ENCODE measurements around the gene IQSEC1. TPM values are rescaled to one million over a fixed set of nuclear protein-coding genes. Genes with fewer than 3 reads are reported as not detected.

IQSEC1 gene
- polyA plus RNA-seq, 3 donors: 17.7 to 61.7 (median 30.3) TPM

GRCh38 chr3:13065727-13066126, 7.5 kb downstream of the IQSEC1 start:
- 83% methylated on average over 4 of the region's 4 CpGs for WGBS (ENCODE audit: insufficient coverage)
- Histone ChIP-seq H3K4me2 (replicated peaks; ENCODE audit: extremely low read depth, low read length, poor library complexity, severe bottlenecking) (no peak overlapping the region), H3K27ac (ENCODE audit: low read depth in 1 of 2, low read length in 2 of 2) (no peak overlapping the region), H4K20me1 (ENCODE audit: insufficient read depth, low read length) (no peaks in the 10 kb centered on the region), H2AFZ (ENCODE audit: insufficient read depth, low read depth, low read length, poor library complexity, severe bottlenecking) (no peak overlapping the region), H3K4me3 (replicated peaks in 1 of 3; ENCODE audit: low read depth in 2 of 3, low read length in 3 of 3) (no peak overlapping the region), H3K27me3 (ENCODE audit: control insufficient read depth in 2 of 2, insufficient read depth in 2 of 2, low read length in 2 of 2) (peaks cover 0 to 2% of the 10 kb centered on the region in 2 donors), H3K4me1 (ENCODE audit: control insufficient read depth in 1 of 2, insufficient read depth in 2 of 2, low read length in 2 of 2) (peaks cover 16 to 25% of the 10 kb centered on the region in 2 donors), H3K36me3 (replicated peaks in 1 of 2; ENCODE audit: control insufficient read depth in 1 of 2, insufficient read depth in 2 of 2, low read length in 2 of 2) (no peaks in the 10 kb centered on the region), H3K79me2 (ENCODE audit: insufficient read depth, low read length) (no peaks in the 10 kb centered on the region), H3K9me3 (replicated peaks in 1 of 2; ENCODE audit: control insufficient read depth in 1 of 2, insufficient read depth in 1 of 2, low read length in 2 of 2) (no peaks in the 10 kb centered on the region), H3K9ac (ENCODE audit: insufficient read depth, low read length, poor library complexity, severe bottlenecking) (no peak overlapping the region)
- Mint-ChIP-seq H3K4me3 (peak overlapping the region; percentile 45 to 51), H3K27me3 (ENCODE audit: low read depth in 3 of 3) (peaks cover 0 to 10% (median 4%) of the 10 kb centered on the region in 3 donors), H3K4me1 (peaks cover 37% of the 10 kb centered on the region), H3K27ac (peak overlapping the region in 1 of 7 donors; percentile 82), H3K36me3 (peaks cover 0 to 4% of the 10 kb centered on the region in 2 donors), H3K9me3 (peaks cover 0 to 3% (median 0%) of the 10 kb centered on the region in 7 donors)
- no peak for TF ChIP-seq CTCF (IDR thresholded peaks at IDR 0.05)
- intact Hi-C loops (cut with micrococcal nuclease): no loop called here
- no peak for DNase-seq

- H3K27ac ChIP-seq (ENCODE audit: low read depth in 1 of 2, low read length in 2 of 2): no peak overlapping the region
- TF ChIP-seq CTCF (IDR thresholded peaks at IDR 0.05): no peak
- H3K36me3 ChIP-seq (replicated peaks in 1 of 2; ENCODE audit: control insufficient read depth in 1 of 2, insufficient read depth in 2 of 2, low read length in 2 of 2): no peaks in the 10 kb centered on the region
- 33% methylated on average over 3 of the region's 4 CpGs for WGBS (ENCODE audit: insufficient coverage)
- no peak overlapping the region for H3K4me3 ChIP-seq (replicated peaks in 1 of 3; ENCODE audit: low read depth in 2 of 3, low read length in 3 of 3)
- no peaks in the 10 kb centered on the region for H3K79me2 ChIP-seq (ENCODE audit: insufficient read depth, low read length)
- peaks cover 0 to 13% (median 4%) of the 10 kb centered on the region in 3 donors for H3K27me3 Mint-ChIP-seq (ENCODE audit: low read depth in 3 of 3)
- intact Hi-C loops (cut with micrococcal nuclease): no loop called here
- H3K4me3 Mint-ChIP-seq: no peak overlapping the region
- no peaks in the 10 kb centered on the region for H4K20me1 ChIP-seq (ENCODE audit: insufficient read depth, low read length)
- H2AFZ ChIP-seq (ENCODE audit: insufficient read depth, low read depth, low read length, poor library complexity, severe bottlenecking): no peak overlapping the region
- peaks cover 31% of the 10 kb centered on the region for H3K4me1 Mint-ChIP-seq
- peaks cover 14 to 22% of the 10 kb centered on the region in 2 donors for H3K4me1 ChIP-seq (ENCODE audit: control insufficient read depth in 1 of 2, insufficient read depth in 2 of 2, low read length in 2 of 2)
- no peak overlapping the region for H3K4me2 ChIP-seq (replicated peaks; ENCODE audit: extremely low read depth, low read length, poor library complexity, severe bottlenecking)
- H3K9me3 ChIP-seq (replicated peaks in 1 of 2; ENCODE audit: control insufficient read depth in 1 of 2, insufficient read depth in 1 of 2, low read length in 2 of 2): no peaks in the 10 kb centered on the region
- H3K9me3 Mint-ChIP-seq: peaks cover 0 to 3% (median 0%) of the 10 kb centered on the region in 7 donors
- H3K36me3 Mint-ChIP-seq: peaks cover 0 to 4% of the 10 kb centered on the region in 2 donors
- no peak overlapping the region for H3K27ac Mint-ChIP-seq
- no peak for DNase-seq
- H3K27me3 ChIP-seq (ENCODE audit: control insufficient read depth in 2 of 2, insufficient read depth in 2 of 2, low read length in 2 of 2): peaks cover 0 to 2% of the 10 kb centered on the region in 2 donors
- no peak overlapping the region for H3K9ac ChIP-seq (ENCODE audit: insufficient read depth, low read length, poor library complexity, severe bottlenecking)
Observed at GRCh38 chr3:13064964-13065363, 8.3 kb downstream of the IQSEC1 start.
